ENCODE results near the gene NBEAL1.
"Not testable (repeated sequence)": the region's sequence is repeated elsewhere in the genome, so short reads cannot be mapped to it uniquely, and the experiment has no call there.

Gene NBEAL1

DNA sequence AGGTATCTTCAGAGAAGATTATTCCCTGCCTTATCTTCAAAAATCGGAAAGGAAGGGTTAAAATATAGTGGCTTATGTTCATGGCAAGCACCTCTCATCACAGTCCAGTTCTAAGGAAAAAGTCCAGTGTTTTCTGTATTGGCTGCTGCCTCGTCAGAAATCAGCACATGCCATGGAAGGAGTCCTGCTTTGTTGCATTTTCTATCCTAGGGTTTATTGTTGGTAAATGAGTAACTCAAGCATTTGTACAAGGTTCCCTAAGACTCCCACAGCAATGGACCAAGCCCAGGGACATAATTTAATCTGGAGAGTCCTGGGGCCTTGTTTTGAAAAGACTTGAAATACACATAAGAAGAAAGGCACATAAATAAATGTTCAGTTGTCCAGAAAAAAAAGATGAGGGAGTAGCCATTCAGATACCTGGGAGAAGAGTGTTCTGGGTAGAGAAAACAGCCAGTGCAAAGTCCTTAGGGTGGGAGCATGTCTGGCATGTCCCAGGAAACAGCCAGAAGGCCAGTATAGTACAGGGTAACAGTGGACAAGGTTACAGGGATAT, 26.4 kb downstream of the NBEAL1 start:
- no peak for DNase-seq

GRCh38 chr2:203042178-203042577, 27.5 kb downstream of the NBEAL1 start:
- no peak for DNase-seq

GRCh38 chr2:203043226-203043625, 28.6 kb downstream of the NBEAL1 start:
- DNase-seq: no peak

GRCh38 chr2:203045867-203046266, 31.2 kb downstream of the NBEAL1 start:
- DNase-seq: no peak

DNA sequence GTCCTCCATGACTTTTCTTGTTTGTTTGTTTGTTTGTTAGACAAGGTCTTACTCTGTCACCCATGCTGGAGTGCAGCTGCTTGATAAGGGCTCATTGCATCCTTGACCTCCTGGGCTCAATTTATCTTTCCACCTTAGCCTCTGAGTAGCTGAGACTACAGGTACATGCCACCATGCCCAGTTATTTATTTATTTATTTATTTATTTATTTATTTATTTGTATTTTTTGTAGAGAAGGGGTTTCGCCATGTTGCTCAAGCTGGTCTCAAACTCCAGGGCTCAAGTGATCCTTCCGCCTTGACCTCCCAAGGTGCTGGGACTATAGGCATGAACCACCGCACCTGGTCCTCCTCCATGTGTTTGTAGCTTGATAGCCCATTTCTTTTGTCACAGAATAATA, 37.9 kb downstream of the NBEAL1 start:
- DNase-seq: no peak

GRCh38 chr2:203059567-203060240, 45.0 kb downstream of the NBEAL1 start:
- no peak for DNase-seq

GRCh38 chr2:203061346-203061745, 46.7 kb downstream of the NBEAL1 start:
- DNase-seq: no peak

DNA sequence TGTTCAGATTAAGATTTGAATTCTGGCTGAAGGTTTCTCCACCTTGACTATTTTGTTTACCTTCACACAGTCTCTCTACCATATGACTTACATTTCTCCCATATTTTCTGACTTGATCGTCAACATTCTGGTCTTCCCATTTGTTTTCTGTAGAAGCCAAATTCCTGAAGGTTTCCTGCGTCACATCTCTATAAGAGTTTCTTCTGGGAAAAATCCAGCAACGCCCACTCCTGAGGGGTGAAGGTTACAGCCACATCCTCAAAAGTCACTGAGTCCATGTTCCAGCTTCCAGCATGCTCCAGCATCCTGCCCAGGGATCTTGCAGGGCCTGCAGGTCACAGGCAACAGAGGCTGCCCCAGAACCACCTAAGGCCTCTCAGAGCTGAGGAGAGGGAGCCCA, 47.5 kb downstream of the NBEAL1 start:
- no peak for DNase-seq

DNA sequence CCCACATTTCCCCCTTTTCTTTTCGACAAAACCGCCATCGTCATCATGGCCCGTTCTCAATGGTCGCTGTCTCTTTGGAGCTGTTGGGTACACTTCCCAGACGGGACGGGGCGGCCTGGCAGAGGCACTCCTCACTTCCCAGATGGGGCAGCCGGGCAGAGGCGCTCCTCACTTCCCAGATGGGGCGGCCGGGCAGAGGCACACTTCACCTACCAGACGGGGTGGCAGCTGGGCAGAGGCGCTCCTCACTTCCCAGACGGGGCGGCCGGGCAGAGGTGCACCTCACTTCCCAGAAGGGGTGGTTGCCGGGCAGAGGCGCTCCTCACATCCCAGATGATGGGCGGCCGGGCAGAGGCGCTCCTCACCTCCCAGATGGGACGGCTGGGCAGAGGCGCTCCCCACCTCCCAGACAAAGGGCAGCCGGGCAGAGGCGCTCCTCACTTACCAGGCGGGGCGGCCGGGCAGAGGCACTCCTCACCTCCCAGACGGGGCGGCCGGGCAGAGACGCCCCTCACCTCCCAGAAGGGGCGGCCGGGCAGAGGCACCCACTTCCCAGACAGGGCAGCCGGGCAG, 51.9 kb downstream of the NBEAL1 start:
- not testable (repeated sequence) for DNase-seq

DNA sequence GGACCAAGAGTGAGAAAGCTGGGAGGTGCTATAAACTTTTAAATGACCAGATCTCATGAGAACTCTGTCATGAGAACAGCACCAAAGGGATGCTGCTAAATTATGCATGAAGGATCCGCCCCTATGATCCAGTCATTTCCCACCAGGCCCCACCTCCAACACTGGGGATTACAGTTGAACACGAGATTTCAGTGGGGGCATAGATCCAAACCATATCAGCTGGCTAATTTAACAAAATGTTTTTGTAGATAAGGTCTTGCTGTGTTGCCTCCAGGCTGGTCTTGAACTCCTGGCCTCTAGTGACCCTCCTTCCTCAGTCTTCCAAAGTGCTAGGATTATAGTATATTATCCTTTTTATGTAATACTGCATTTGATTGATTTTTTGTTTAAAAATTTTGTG, 56.0 kb downstream of the NBEAL1 start:
- no peak for DNase-seq

- DNase-seq: no peak
Measured at GRCh38 chr2:203071148-203071547, 56.5 kb downstream of the NBEAL1 start.

- no peak for DNase-seq
Measured at GRCh38 chr2:203072371-203072770, 57.7 kb downstream of the NBEAL1 start.

DNA sequence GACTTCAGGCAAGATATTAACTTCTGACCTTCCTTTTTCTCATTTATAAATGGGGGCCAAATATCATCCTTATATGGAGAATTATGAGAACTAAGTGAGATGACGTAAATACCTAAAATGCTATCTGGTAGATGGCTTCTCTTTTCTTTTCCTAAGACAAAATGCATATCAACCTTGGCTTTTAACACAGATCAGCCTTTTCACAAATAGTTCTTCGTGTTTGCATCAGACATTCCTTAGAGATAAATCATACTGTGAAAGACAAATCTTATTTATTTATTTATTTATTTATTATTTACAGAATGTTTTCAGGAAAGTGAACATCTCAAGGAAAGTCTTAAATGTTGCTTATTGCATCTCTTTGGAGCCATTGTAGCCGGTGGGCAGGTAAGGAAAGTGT, 62.8 kb downstream of the NBEAL1 start:
- no peak for DNase-seq

GRCh38 chr2:203080447-203081045, 65.9 kb downstream of the NBEAL1 start:
- no peak for DNase-seq

GRCh38 chr2:203083328-203083727, 68.7 kb downstream of the NBEAL1 start:
- no peak for DNase-seq

GRCh38 chr2:203086381-203086780, 71.7 kb downstream of the NBEAL1 start:
- not testable (repeated sequence) for DNase-seq

DNA sequence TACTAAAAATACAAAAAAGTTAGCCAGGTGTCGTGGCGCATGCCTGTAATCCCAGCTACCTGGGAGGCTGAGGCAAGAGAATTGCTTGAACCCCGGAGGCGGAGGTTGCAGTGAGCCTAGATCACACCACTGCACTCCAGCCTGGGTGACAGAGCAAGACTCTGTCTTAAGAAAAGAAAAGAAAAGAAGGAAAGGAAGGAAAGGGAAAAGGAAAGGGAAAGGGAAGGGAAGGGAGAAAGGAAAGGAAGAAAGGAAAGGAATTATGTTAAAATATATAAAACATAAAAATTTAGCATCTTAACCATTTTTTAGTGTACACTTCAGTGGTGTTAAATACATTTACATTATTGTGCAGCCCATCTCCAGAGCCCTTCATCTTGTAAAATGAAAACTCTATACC, 76.0 kb downstream of the NBEAL1 start:
- not testable (repeated sequence) for DNase-seq

DNA sequence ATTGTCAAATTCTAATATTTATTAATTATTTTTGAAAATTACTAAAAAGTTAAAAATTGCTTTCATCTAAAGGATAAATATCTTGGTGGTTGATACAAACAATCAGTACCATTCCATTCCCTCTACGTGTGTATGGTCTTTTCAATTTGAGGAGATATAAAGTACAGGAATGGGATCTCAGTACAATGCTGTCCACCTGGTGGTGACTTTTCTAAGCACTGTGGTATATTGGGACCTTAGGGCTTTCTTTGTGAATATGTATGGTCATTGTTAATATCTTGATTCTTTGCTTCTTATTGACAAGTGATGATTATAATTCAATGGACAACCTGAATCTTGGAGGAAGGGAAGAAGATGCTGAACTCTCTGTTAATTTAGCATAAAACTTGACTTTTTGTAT, 83.1 kb downstream of the NBEAL1 start:
- DNase-seq: no peak

DNA sequence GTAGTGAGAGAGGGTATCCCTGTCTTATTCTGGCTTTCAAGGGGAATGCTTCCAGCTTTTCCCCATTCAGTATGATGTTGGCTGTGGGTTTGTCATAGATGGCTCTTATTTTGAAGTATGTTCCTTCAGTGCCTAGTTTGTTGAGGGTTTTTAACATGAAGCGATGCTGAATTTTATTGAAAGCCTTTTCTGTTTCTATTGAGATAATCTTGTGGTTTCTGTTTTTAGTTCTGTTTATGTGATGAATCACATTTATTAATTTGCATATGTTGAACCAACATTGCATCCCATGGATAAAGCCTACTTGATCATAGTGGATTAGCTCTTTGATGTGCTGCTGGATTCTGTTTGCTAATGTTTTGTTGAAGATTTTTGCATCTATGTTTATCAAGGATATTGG, 87.7 kb downstream of the NBEAL1 start:
- not testable (repeated sequence) for DNase-seq

GRCh38 chr2:203104273-203104672, 89.6 kb downstream of the NBEAL1 start:
- no peak for DNase-seq

GRCh38 chr2:203105996-203106395, 91.3 kb downstream of the NBEAL1 start:
- DNase-seq: no peak

DNA sequence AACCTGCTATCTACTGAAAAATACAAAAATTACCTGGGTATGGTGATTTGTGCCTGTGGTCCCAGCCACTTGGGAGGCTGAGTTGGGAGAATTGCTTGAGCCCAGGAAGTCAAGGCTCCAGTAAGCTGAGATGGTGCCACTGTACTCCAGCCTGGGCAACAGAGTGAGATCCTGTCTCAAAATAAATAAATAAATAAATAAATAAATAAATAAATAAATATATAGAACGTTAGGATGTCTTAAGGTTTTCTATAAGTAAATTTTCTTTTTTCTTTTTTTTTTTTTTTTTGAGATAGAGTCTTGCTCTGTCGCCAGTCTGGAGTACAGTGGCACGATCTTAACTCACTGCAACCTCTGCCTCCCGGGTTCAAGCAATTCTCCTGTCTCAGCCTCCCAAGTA, 95.8 kb downstream of the NBEAL1 start:
- DNase-seq: not testable (repeated sequence)

DNA sequence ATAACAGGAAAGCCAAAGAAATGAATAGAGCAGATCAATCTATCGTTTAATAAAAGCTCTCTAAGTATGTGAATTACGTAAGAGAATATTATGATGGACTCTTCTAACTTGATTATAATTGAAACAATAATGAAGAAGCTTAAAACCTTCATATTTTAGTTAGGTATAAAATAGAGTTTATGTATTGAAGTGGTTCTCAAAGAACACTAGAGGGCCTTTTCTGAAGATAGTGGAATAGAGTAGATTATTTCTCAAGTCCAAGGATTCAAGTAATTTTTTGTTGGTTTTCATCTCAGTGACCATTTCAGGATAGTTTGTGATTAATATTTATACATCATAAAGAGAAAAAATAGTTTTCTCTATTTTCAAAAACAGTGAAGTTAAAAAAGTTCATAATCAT, 97.7 kb downstream of the NBEAL1 start:
- no peak for DNase-seq

DNA sequence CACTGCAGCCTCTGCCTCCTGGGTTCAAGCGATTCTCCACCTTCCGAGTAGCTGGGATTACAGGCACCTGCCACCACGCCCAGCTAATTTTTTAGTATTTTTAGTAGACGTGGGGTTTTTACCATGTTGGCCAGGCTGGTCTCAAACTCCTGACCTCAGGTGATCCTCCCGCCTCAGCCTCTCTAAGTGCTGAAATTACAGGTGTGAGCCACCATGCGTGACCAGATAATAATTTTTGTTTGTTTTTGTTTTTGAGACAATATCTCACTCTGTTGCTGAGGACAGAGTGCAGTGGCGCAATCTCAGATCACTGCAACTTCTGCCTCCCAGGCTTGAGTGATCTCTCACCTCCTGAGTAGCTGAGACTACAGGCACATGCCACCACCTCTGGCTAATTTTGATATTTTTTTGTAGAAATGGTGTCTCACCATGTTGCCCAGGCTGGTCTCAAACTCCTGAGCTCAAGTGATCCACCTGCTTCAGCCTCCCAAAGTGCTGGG, 100.6 kb downstream of the NBEAL1 start:
- not testable (repeated sequence) for DNase-seq

All from activated CD4-positive, CD25-positive, alpha-beta regulatory T cell (primary cell).